Caco-2 (cell line): Measurements from ENCODE around the gene PAK4. TPM values are rescaled to one million over a fixed set of nuclear protein-coding genes. Genes with fewer than 3 reads are reported as not detected.
A peak's percentile ranks its signal among the peaks of the same experiment; 100 is the strongest.

Source experiments
- BruUV-seq: library from RNA; stranded (reverse); fragments of 400-500 nt; replicated peaks from 2 replicates; lab custom pipeline; 2021; lab: Mats Ljungman, UMichigan
- CTCF ChIA-PET: fragments of 300-600 bp; sonication (Branson Sonifier 250); formaldehyde crosslinking; loops from one replicate; lab custom pipeline; 2022; ENCODE audit warnings: antibody characterized with exemption; lab: Charles Lee
- POLR2A ChIA-PET: fragments of 300-600 bp; sonication (Branson Sonifier 250); formaldehyde crosslinking; loops from one replicate; lab custom pipeline; 2022; ENCODE audit warnings: antibody characterized with exemption; lab: Charles Lee
- DNase-seq, 2 experiments: peaks; one replicate each; pipeline versions ENCODE4 v3.0.0 to v3.0.0-alpha.2; 2020 to 2022
- H3K27me3 ChIP-seq: replicated peaks from 2 replicates; pipeline ENCODE4 v1.6.0; 2011; ENCODE audit warnings: low read length; ENCODE audit not compliant: control insufficient read depth, insufficient read depth
- H3K36me3 ChIP-seq: 2 replicates; pipeline ENCODE4 v1.5.1; 2011; ENCODE audit warnings: low read length; ENCODE audit not compliant: control insufficient read depth, insufficient read depth
- H3K4me1 ChIP-seq: fragments of 250-450 bp; sonication (Bioruptor Pico); 2 replicates; pipeline ENCODE4 v1.5.1; 2020; ENCODE audit warnings: mild to moderate bottlenecking
- H3K4me3 ChIP-seq: 2 replicates; pipeline ENCODE4 v1.5.1; 2011; ENCODE audit warnings: low read depth, mild to moderate bottlenecking, control low read depth, low read length
- H3K9me3 ChIP-seq: fragments of 250-450 bp; sonication (Bioruptor Pico); 2 replicates; pipeline ENCODE4 v1.5.1; 2020; ENCODE audit warnings: mild to moderate bottlenecking, moderate library complexity
- H3K27ac Mint-ChIP-seq: one replicate; pipeline ENCODE4 v1.8.0; 2022; ENCODE audit warnings: mixed read lengths; ENCODE audit not compliant: unreplicated experiment
- H3K27me3 Mint-ChIP-seq: one replicate; pipeline ENCODE4 v1.8.0; 2022; ENCODE audit warnings: mixed read lengths; ENCODE audit not compliant: insufficient read depth, unreplicated experiment
- H3K36me3 Mint-ChIP-seq: one replicate; pipeline ENCODE4 v1.8.0; 2022; ENCODE audit warnings: mild to moderate bottlenecking, mixed read lengths; ENCODE audit not compliant: insufficient read depth, unreplicated experiment
- H3K4me1 Mint-ChIP-seq: one replicate; pipeline ENCODE4 v1.8.0; 2022; ENCODE audit warnings: low read depth, mixed read lengths; ENCODE audit not compliant: unreplicated experiment
- H3K4me3 Mint-ChIP-seq: one replicate; pipeline ENCODE4 v1.8.0; 2022; ENCODE audit warnings: mild to moderate bottlenecking, moderate library complexity, mixed read lengths; ENCODE audit not compliant: unreplicated experiment
- H3K9me3 Mint-ChIP-seq: one replicate; pipeline ENCODE4 v1.8.0; 2022; ENCODE audit warnings: mixed read lengths; ENCODE audit not compliant: unreplicated experiment
- intact Hi-C: fragments of 100-400 bp; cut with micrococcal nuclease; formaldehyde crosslinking; loops from one replicate; pipeline ENCODE4 v1.10.0; 2022; ENCODE audit not compliant: unreplicated experiment
- total RNA-seq: library from RNA; stranded (reverse); gene quantifications from 2 replicates; pipeline ENCODE4 v1.2.3, GENCODE V29; 2022
- TF ChIP-seq, protein P1 (sequence below), 2 experiments: fragments of 200-600 bp in 1 of 2; IDR thresholded peaks; 1 replicate in 1 of 2; 2 replicates in 1 of 2; pipeline versions ENCODE4 v1.5.1 to v1.8.0; 2011 to 2022; ENCODE audit warnings: antibody characterized with exemption in 1 of 2, control low read depth in 1 of 2, inconsistent platforms in 1 of 2, low read depth in 1 of 2, low read length in 1 of 2, mild to moderate bottlenecking in 1 of 2, moderate library complexity in 1 of 2; ENCODE audit not compliant: insufficient read depth in 1 of 2, severe bottlenecking in 1 of 2, unreplicated experiment in 1 of 2

The PAK4 gene
- total RNA-seq, 1 experiment from 2014 or later = 112 TPM

DNA sequence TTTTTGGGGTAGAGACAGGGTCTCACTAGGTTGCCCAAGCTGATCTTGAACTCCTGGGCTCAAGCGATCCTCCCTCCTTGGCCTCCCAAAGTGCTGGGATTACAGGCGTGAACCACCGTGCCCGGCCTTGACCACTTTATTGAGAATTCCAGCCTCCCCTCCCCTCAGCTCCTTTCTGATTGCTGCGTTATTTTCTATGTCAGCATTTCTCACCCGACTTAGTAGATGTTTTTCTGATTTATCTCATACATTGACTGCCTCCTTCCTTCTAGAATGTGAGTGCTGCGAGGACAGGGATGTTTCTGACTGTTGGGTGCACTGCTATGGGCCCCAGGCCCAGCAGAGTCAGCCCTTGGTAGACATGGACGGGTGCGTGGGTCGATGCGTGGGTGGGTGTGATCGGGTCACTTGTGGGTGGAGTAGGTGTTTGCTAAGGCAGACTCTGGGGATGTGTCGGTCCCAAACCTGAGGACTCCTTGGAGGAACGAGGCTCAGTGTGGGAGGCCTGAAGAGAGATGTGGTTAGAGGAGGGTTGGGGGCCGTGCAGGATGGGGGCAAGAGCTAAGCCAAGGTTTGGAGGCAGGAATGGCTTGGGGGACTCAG lies 37.0 kb downstream of the PAK4 start:
- peak overlapping the region; percentile 2 for H3K27ac Mint-ChIP-seq
- DNase-seq = no peak
- CTCF ChIA-PET = no interaction called here
- peaks cover 37% of the 10 kb centered on the region for H3K36me3 Mint-ChIP-seq
- H3K36me3 ChIP-seq = peaks cover 3% of the 10 kb centered on the region
- peaks cover 51% of the 10 kb centered on the region for H3K4me1 Mint-ChIP-seq
- no peaks in the 10 kb centered on the region for H3K9me3 Mint-ChIP-seq
- TF ChIP-seq, protein P1, sequence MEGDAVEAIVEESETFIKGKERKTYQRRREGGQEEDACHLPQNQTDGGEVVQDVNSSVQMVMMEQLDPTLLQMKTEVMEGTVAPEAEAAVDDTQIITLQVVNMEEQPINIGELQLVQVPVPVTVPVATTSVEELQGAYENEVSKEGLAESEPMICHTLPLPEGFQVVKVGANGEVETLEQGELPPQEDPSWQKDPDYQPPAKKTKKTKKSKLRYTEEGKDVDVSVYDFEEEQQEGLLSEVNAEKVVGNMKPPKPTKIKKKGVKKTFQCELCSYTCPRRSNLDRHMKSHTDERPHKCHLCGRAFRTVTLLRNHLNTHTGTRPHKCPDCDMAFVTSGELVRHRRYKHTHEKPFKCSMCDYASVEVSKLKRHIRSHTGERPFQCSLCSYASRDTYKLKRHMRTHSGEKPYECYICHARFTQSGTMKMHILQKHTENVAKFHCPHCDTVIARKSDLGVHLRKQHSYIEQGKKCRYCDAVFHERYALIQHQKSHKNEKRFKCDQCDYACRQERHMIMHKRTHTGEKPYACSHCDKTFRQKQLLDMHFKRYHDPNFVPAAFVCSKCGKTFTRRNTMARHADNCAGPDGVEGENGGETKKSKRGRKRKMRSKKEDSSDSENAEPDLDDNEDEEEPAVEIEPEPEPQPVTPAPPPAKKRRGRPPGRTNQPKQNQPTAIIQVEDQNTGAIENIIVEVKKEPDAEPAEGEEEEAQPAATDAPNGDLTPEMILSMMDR (IDR thresholded peaks at IDR 0.05; ENCODE audit: insufficient read depth in 1 of 2, low read depth in 1 of 2, low read length in 1 of 2, severe bottlenecking in 1 of 2, unreplicated experiment in 1 of 2) = no peak
- H3K27me3 Mint-ChIP-seq = no peaks in the 10 kb centered on the region
- BruUV-seq = no TSS peak
- no peaks in the 10 kb centered on the region for H3K27me3 ChIP-seq
- peaks cover 47% of the 10 kb centered on the region for H3K4me1 ChIP-seq
- intact Hi-C loops = no loop called here
- no peak overlapping the region for H3K4me3 Mint-ChIP-seq
- POLR2A ChIA-PET = no interaction called here
- H3K9me3 ChIP-seq = no peaks in the 10 kb centered on the region
- no peak overlapping the region for H3K4me3 ChIP-seq

GRCh38 chr19:39163621-39164020 lies 38.0 kb downstream of the PAK4 start:
- Mint-ChIP-seq H3K36me3 (peaks cover 34% of the 10 kb centered on the region), H3K27ac (no peak overlapping the region), H3K4me3 (no peak overlapping the region), H3K4me1 (peaks cover 41% of the 10 kb centered on the region), H3K27me3 (no peaks in the 10 kb centered on the region), H3K9me3 (no peaks in the 10 kb centered on the region)
- Histone ChIP-seq H3K36me3 (peaks cover 2% of the 10 kb centered on the region; the same call in 1 of the 2 replicates), H3K4me3 (no peak overlapping the region), H3K27me3 (no peaks in the 10 kb centered on the region), H3K4me1 (peaks cover 42% of the 10 kb centered on the region), H3K9me3 (no peaks in the 10 kb centered on the region)
- TF ChIP-seq, protein P1 (IDR thresholded peaks at IDR 0.05; ENCODE audit: insufficient read depth in 1 of 2, low read depth in 1 of 2, low read length in 1 of 2, severe bottlenecking in 1 of 2, unreplicated experiment in 1 of 2) = no peak
- CTCF ChIA-PET = no interaction called here
- POLR2A ChIA-PET = no interaction called here
- no TSS peak for BruUV-seq
- intact Hi-C loops = no loop called here
- DNase-seq = no peak

GRCh38 chr19:39164289-39164688 lies 38.7 kb downstream of the PAK4 start:
- Mint-ChIP-seq H3K4me3 (no peak overlapping the region), H3K36me3 (peaks cover 40% of the 10 kb centered on the region), H3K9me3 (no peaks in the 10 kb centered on the region), H3K27me3 (no peaks in the 10 kb centered on the region), H3K27ac (peak overlapping the region; percentile 75), H3K4me1 (peaks cover 34% of the 10 kb centered on the region)
- ChIA-PET POLR2A (no interaction called here), CTCF (interaction anchor here (0.9 kb wide), 1 partner anchor 42 kb away, joined by 3 read pairs; no protein-coding TSS in a partner anchor)
- no peaks in the 10 kb centered on the region for H3K27me3 ChIP-seq
- H3K4me1 ChIP-seq = peaks cover 36% of the 10 kb centered on the region
- BruUV-seq = no TSS peak
- no peak for DNase-seq
- peaks cover 2% of the 10 kb centered on the region; the same call in 1 of the 2 replicates for H3K36me3 ChIP-seq
- H3K9me3 ChIP-seq = no peaks in the 10 kb centered on the region
- TF ChIP-seq, protein P1 (IDR thresholded peaks at IDR 0.05; ENCODE audit: insufficient read depth in 1 of 2, low read depth in 1 of 2, low read length in 1 of 2, severe bottlenecking in 1 of 2, unreplicated experiment in 1 of 2) = no peak
- intact Hi-C loops = no loop called here
- H3K4me3 ChIP-seq = no peak overlapping the region
